ENCODE measurements around the gene NPC1.

Gene NPC1

DNA sequence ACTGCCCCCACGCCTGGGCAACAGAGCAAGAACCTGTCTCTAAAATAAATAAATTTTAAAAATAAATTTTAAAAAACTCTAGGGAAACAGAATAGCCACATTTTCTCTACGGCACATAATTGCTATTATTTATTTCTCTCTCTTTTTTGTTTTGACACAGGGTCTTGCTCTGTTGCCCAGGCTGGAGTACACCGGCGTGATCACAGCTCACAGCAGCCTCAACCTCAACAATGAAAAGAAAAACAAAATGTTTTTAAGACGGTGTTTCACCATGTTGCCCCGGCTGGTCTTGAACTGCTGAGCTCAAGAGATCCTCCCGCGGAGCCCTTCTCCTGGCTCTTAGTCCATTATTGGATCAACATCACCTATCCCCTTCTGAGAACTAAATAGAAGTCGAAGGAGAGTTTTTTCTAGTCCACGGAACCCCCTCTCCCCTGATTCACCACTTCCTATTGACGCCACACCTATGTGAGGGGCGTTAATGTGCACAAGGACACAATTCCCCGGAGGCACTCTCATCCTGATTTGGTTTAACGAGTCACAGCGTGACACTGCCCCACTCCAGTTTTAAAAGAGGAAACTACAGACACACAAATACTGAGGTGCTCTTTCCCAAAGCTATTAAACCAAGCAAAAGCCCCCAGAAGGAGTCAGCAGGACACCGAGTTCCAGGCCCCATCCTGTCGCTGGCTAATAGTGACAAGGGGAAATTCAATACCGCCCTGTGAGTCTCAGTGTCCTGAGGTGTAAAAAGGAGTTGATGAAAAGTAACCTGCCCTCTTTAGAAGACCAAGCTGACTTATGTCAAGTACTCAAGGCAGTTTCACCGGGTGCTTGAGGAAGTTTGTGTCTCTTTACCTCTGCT is 1.1 kb downstream of the NPC1 start:
- Histone ChIP-seq H3K27me3 (ENCODE audit: control insufficient read depth, insufficient read depth, low read length) (no peaks in the 10 kb centered on the region), H3K27ac (peak overlapping the region; percentile 99), H3K4me2 (ENCODE audit: low read length) (peak overlapping the region; percentile 83), H2AFZ (peak overlapping the region; percentile 85), H3K79me2 (peaks cover 52% of the 10 kb centered on the region), H3K4me3 (ENCODE audit: low read depth, low read length) (peak overlapping the region; percentile 98), H3K4me1 (peaks cover 31% of the 10 kb centered on the region), H3K36me3 (ENCODE audit: control insufficient read depth, insufficient read depth, low read length) (no peaks in the 10 kb centered on the region), H3K9ac (peak overlapping the region; percentile 98), H3K9me3 (ENCODE audit: control insufficient read depth, low read length) (no peaks in the 10 kb centered on the region)
- TF ChIP-seq, protein P1, sequence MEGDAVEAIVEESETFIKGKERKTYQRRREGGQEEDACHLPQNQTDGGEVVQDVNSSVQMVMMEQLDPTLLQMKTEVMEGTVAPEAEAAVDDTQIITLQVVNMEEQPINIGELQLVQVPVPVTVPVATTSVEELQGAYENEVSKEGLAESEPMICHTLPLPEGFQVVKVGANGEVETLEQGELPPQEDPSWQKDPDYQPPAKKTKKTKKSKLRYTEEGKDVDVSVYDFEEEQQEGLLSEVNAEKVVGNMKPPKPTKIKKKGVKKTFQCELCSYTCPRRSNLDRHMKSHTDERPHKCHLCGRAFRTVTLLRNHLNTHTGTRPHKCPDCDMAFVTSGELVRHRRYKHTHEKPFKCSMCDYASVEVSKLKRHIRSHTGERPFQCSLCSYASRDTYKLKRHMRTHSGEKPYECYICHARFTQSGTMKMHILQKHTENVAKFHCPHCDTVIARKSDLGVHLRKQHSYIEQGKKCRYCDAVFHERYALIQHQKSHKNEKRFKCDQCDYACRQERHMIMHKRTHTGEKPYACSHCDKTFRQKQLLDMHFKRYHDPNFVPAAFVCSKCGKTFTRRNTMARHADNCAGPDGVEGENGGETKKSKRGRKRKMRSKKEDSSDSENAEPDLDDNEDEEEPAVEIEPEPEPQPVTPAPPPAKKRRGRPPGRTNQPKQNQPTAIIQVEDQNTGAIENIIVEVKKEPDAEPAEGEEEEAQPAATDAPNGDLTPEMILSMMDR (IDR thresholded peaks at IDR 0.05) = no peak

DNA sequence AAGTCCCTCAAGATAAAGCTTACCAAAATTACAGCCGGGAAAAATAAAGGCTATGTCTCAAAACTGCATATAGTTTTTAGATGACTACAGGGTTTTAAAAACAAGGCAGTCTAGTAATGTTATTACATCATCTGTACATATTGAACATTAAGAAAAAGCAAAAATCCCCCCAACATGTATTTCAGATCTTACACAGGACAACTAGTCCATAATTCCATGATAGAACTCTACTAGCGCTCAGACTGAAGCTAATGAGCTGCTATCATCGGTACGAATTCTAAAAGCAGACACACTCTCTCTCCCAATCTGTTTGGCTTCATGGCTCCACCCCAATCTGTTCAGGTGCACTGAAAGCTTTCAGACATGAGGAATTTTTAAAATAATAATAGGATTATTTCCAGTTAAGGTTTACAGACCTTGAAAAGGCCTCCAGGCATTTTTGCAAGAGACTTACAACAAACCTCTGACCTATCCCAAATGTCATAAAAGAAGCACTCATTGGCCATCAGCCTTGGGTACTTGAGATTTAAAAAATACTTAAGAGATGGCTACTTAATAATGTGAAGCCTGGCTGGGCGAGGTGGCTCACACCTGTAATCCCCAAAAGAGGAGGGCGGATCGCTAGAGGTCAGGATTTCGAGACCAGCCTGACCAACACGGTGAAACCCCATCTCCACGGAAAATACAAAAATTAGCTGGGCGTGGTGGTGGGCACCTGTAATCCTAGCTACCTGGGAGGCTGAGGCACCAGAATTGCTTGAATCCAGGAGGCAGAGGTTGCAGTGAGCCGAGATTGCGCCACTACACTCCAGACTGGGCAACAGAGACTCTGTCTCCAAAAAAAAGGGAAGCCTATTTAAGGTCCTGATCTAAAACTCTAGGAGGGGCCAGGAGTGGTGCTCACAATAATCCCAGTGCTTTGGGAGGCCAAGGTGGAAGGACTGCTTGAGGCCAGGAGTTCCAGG is 2.0 kb downstream of the NPC1 start:
- Histone ChIP-seq H3K27me3 (ENCODE audit: control insufficient read depth, insufficient read depth, low read length) (no peaks in the 10 kb centered on the region), H3K27ac (peak overlapping the region; percentile 99), H3K4me1 (peaks cover 36% of the 10 kb centered on the region), H2AFZ (no peak overlapping the region), H3K4me2 (ENCODE audit: low read length) (peak overlapping the region; percentile 83), H3K4me3 (ENCODE audit: low read depth, low read length) (peak overlapping the region; percentile 98), H3K9ac (no peak overlapping the region), H3K36me3 (ENCODE audit: control insufficient read depth, insufficient read depth, low read length) (no peaks in the 10 kb centered on the region), H3K9me3 (ENCODE audit: control insufficient read depth, low read length) (no peaks in the 10 kb centered on the region), H3K79me2 (peaks cover 60% of the 10 kb centered on the region)
- TF ChIP-seq, protein P1 (IDR thresholded peaks at IDR 0.05) = no peak

DNA sequence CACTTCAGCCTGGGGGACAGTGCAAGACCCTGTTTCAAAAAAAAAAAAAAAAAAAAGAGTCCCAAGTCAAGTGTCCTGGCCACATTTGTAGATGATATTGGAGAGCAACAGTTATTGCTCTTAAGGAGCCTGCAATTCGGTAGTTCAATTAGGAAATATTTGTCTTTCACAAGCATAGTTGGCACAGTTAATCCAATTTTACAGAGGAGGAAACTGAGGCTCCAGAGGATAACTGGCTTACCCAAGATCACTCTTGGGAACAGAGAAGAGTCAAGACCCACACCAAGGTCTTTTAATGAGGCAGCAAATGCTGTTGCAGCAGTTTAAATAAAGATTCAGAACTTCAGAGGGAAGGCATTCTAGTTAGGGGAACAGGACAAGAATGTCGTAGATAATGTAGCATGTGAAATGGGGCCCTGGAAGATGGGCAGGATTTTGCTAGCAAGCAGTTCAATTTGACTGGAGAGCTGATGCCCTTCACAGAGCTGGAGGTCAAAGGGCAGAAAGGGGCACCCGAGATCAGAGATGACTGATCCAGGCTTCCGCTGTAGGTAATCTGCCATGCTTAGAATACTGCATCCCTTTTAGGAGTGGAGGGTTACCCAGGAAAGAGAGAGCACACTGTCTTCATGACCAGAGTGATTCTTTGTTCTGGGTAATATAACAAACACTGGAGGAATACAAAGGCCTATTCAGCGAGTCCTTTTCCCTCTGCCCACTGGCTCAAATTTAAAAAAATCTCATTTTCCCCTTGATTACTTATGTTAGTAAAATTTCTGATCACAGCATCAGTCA is 3.0 kb downstream of the NPC1 start:
- no peak overlapping the region for H3K9ac ChIP-seq

DNA sequence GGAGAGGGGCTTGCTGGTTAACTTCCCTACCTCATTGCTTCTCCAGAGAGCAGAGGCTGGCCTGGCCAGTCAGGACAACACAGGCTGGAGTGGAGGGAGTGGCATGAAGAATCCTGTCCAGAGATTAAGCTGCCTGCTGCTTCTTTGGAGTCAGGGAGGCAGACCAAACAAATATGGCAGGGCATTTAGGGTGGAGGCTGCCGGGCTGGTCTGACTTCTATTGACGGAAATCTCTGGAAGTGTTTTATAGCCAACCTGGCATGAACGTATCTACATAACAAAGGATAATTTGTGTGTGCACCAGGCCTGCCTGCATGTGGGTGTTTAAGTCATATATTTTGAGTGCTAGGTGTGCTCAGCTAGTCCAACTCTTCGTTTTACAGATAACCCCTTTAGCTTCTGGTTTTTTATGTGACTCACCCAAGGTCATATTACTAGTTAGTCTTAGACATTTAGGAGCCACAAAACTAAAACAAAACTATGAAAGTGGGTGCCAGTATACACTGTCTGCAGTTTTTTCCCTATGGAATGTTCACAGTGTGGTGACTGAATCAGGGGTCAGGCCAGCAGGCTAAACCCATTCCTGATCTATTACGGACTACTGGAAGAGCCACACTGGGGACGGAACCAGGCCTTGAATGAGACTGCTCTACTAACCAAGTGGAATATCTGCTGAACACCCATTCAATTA is 5.5 kb downstream of the NPC1 start:
- peak overlapping the region; percentile 83 for H3K4me2 ChIP-seq (ENCODE audit: low read length)
- TF ChIP-seq, protein P1 (IDR thresholded peaks at IDR 0.05) = no peak
- peak overlapping the region; percentile 98 for H3K4me3 ChIP-seq (ENCODE audit: low read depth, low read length)
- H2AFZ ChIP-seq = no peak overlapping the region
- H3K27ac ChIP-seq = peak overlapping the region; percentile 13
- peaks cover 72% of the 10 kb centered on the region for H3K79me2 ChIP-seq
- H3K27me3 ChIP-seq (ENCODE audit: control insufficient read depth, insufficient read depth, low read length) = no peaks in the 10 kb centered on the region
- H3K4me1 ChIP-seq = peaks cover 36% of the 10 kb centered on the region
- no peaks in the 10 kb centered on the region for H3K36me3 ChIP-seq (ENCODE audit: control insufficient read depth, insufficient read depth, low read length)
- no peak overlapping the region for H3K9ac ChIP-seq
- no peaks in the 10 kb centered on the region for H3K9me3 ChIP-seq (ENCODE audit: control insufficient read depth, low read length)

More for the DNA sequence above, 3.0 kb downstream of the NPC1 start:
- H3K4me2 ChIP-seq (ENCODE audit: low read length) = peak overlapping the region; percentile 83
- H3K9me3 ChIP-seq (ENCODE audit: control insufficient read depth, low read length) = no peaks in the 10 kb centered on the region
- peaks cover 70% of the 10 kb centered on the region for H3K79me2 ChIP-seq
- no peaks in the 10 kb centered on the region for H3K27me3 ChIP-seq (ENCODE audit: control insufficient read depth, insufficient read depth, low read length)
- H3K4me1 ChIP-seq = peaks cover 39% of the 10 kb centered on the region
- H3K27ac ChIP-seq = peak overlapping the region; percentile 99
- no peak overlapping the region for H2AFZ ChIP-seq
- H3K36me3 ChIP-seq (ENCODE audit: control insufficient read depth, insufficient read depth, low read length) = no peaks in the 10 kb centered on the region
- peak overlapping the region; percentile 98 for H3K4me3 ChIP-seq (ENCODE audit: low read depth, low read length)
- TF ChIP-seq, protein P1 (IDR thresholded peaks at IDR 0.05) = no peak
